ENCODE data around the gene C12orf50. TPM values are rescaled to one million over a fixed set of nuclear protein-coding genes. Genes with fewer than 3 reads are reported as not detected.

The C12orf50 gene, protein sequence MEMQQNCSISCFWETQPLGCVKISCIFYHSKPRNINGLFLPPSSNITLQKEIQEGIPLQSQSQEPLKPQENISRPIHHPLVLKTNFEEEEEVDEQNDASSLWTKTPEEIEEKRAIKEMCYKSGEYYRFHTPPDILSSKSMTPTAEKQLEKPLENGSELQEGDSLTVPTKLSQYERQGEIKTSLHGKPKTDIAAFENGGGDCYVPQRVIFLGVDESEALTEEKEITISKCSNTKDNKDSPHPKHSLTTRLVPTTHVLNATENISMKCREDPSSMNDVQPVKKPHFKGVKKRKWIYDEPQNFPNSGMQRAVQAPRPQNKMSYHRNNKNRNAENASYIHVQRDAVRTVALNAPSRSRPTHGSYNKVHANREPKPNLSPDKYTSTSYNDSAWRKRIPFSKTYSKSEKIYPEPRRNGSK
- not detected in 2 replicates for polyA plus RNA-seq (2011; rRNA removed)
- not detected in 2 replicates for polyA minus RNA-seq (2011; rRNA and poly(A)+ RNA removed)

DNA sequence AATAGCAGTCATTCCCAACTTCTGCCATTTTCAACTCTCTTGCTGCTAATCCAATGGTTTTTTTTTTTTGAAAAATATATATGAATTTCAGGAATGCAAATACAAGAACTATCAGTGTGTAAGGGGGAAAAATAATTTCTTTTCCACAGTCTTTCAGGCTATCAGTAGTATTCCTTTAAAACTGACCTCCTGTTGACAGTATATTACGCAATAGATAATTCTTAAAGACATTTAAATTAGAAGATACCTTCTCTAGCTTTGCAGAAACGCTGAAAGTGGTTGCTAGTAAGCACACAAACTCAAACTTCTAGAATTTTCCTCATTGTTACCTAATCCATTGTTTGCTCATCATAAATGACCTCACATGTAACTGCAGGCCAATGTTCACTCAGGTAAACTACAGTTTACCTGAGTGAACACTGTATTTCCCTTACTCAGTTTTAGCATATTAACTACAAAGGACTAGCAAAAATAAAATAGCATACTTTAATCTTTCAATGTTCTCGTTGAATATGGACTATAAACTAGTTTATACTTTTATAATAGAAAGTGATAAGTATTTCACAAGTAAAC, at the start of gene C12orf50:
Gene C12orf50, minus strand, starts transcription at position 309 of the 573 bp plus-strand sequence. CDS start 2,439 bp downstream, outside the sequence.
- H3K27ac ChIP-seq (ENCODE audit: low read depth, low read length) = no peak within 1 kb of the TSS
- CTCF ChIA-PET = no interaction called here
- POLR2A ChIA-PET = no interaction called here
- TF ChIP-seq, protein P1, sequence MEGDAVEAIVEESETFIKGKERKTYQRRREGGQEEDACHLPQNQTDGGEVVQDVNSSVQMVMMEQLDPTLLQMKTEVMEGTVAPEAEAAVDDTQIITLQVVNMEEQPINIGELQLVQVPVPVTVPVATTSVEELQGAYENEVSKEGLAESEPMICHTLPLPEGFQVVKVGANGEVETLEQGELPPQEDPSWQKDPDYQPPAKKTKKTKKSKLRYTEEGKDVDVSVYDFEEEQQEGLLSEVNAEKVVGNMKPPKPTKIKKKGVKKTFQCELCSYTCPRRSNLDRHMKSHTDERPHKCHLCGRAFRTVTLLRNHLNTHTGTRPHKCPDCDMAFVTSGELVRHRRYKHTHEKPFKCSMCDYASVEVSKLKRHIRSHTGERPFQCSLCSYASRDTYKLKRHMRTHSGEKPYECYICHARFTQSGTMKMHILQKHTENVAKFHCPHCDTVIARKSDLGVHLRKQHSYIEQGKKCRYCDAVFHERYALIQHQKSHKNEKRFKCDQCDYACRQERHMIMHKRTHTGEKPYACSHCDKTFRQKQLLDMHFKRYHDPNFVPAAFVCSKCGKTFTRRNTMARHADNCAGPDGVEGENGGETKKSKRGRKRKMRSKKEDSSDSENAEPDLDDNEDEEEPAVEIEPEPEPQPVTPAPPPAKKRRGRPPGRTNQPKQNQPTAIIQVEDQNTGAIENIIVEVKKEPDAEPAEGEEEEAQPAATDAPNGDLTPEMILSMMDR (IDR thresholded peaks at IDR 0.05; ENCODE audit: low read depth, low read length) = no peak
- H3K27me3 ChIP-seq (ENCODE audit: control insufficient read depth, insufficient read depth, low read length) = no peaks in the 10 kb centered on the region
- no peak within 1 kb of the TSS for H3K4me3 ChIP-seq (ENCODE audit: low read depth, low read length)
- no peak for DNase-seq (ENCODE audit: low read depth, low spot score)
- H3K9me3 ChIP-seq (ENCODE audit: control insufficient read depth, insufficient read depth, low read length) = 0 out of 2 replicates have a peak, but pooled peaks cover 3% of the 10 kb centered on the region

DNA sequence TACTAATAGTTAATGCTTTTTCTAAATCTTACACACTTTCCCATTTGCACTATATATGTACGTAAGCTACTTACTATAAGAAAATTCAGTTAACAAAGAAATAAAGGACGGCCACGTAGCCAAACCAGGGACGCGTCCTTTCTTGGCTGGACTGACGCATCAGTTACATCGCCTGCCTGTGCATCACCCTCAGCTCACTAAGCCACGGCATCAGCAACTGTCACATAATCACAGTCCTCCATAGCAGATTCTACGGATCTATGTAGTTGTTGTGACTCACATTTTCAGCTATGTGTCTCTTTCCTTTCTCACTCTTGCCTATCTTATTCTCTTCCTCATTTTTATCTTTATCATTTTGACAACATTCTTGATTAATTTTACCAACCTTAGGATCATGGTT, 38.1 kb upstream of the C12orf50 start:
- no peaks in the 10 kb centered on the region for H3K9me3 ChIP-seq (ENCODE audit: control insufficient read depth, insufficient read depth, low read length)
- ChIA-PET POLR2A (interaction anchor here (0.6 kb wide), 1 partner anchor 1231 kb away, joined by 3 read pairs; no protein-coding TSS in a partner anchor), CTCF (no interaction called here)
- H3K4me3 ChIP-seq (ENCODE audit: low read depth, low read length) = no peak overlapping the region
- no peak for DNase-seq (ENCODE audit: low read depth, low spot score)
- H3K27me3 ChIP-seq (ENCODE audit: control insufficient read depth, insufficient read depth, low read length) = no peaks in the 10 kb centered on the region
- H3K27ac ChIP-seq (ENCODE audit: low read depth, low read length) = no peak overlapping the region
- TF ChIP-seq, protein P1 (IDR thresholded peaks at IDR 0.05; ENCODE audit: low read depth, low read length) = no peak

DNA sequence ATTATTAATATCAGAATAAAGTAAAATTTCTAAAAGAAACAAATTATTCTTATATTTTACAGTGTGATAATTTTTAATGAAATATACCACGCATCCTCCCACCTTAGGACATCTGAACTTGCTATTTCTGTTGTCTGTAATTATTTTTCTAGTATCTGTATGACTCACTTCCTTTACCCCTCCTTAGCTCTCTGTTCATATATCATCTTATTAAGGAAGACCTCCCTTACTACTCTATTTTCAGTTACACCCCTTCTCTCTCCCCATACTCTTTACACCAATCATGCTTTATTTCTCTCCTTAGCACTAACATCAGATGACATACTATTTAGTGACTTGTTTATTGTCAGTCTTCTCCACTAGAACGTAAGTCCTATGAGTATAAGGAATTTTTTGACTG, 34.2 kb upstream of the C12orf50 start:
- no peak overlapping the region for H3K27ac ChIP-seq (ENCODE audit: low read depth, low read length)
- TF ChIP-seq, protein P1 (IDR thresholded peaks at IDR 0.05; ENCODE audit: low read depth, low read length) = no peak
- DNase-seq (ENCODE audit: low read depth, low spot score) = no peak
- no peaks in the 10 kb centered on the region for H3K27me3 ChIP-seq (ENCODE audit: control insufficient read depth, insufficient read depth, low read length)
- ChIA-PET CTCF (interaction anchor here (0.7 to 1.0 kb wide), 3 partner anchors 10 to 11 kb away, joined by 3 read pairs; no protein-coding TSS in a partner anchor), POLR2A (no interaction called here)
- no peaks in the 10 kb centered on the region for H3K9me3 ChIP-seq (ENCODE audit: control insufficient read depth, insufficient read depth, low read length)
- H3K4me3 ChIP-seq (ENCODE audit: low read depth, low read length) = no peak overlapping the region

DNA sequence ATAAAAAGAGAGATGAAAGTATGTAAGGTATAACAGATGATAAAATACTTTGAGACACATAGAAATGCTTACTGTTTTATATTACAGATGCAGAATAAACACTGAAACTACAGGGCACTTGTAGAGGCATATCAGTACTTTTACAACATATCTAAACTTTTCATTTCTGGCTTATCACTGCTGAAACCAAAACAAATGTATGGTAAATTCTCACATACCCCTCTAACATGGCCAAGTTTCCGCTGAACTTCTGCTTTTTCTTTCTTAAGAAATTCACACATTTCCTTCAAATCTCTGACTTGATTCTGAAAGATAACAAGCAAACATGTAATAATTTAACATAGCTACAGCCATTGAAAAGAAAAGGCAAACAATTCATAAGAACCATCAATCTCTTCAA, 33.3 kb upstream of the C12orf50 start:
- ChIA-PET POLR2A (no interaction called here), CTCF (no interaction called here)
- H3K4me3 ChIP-seq (ENCODE audit: low read depth, low read length) = no peak overlapping the region
- DNase-seq (ENCODE audit: low read depth, low spot score) = no peak
- H3K27ac ChIP-seq (ENCODE audit: low read depth, low read length) = no peak overlapping the region
- no peaks in the 10 kb centered on the region for H3K9me3 ChIP-seq (ENCODE audit: control insufficient read depth, insufficient read depth, low read length)
- TF ChIP-seq, protein P1 (IDR thresholded peaks at IDR 0.05; ENCODE audit: low read depth, low read length) = no peak
- no peaks in the 10 kb centered on the region for H3K27me3 ChIP-seq (ENCODE audit: control insufficient read depth, insufficient read depth, low read length)

DNA sequence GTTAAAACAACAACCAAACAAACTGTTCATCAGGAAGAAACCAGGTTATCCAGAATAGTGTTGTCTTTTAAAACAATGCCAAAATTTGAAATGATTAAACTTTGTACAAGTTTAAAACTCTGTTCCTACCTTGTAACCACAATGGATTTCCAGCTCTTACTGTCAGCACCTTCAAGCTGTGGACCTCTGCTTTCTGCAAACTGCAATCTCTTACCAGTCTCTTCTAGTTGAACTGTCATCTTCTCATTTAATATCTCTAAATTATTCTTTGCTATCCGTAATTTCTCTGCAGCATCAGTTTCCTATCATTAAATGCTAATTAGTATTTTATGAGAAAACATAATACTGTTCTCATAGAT, 29.5 kb upstream of the C12orf50 start:
- DNase-seq (ENCODE audit: low read depth, low spot score) = no peak
- Histone ChIP-seq H3K27ac (ENCODE audit: low read depth, low read length) (no peak overlapping the region), H3K27me3 (ENCODE audit: control insufficient read depth, insufficient read depth, low read length) (no peaks in the 10 kb centered on the region), H3K9me3 (ENCODE audit: control insufficient read depth, insufficient read depth, low read length) (no peaks in the 10 kb centered on the region), H3K4me3 (ENCODE audit: low read depth, low read length) (no peak overlapping the region)
- CTCF ChIA-PET = no interaction called here
- POLR2A ChIA-PET = no interaction called here
- TF ChIP-seq, protein P1 (IDR thresholded peaks at IDR 0.05; ENCODE audit: low read depth, low read length) = no peak

Data from AG04450 (cell line).